ENCODE results near the gene CTSD. TPM values are rescaled to one million over a fixed set of nuclear protein-coding genes. Genes with fewer than 3 reads are reported as not detected.

CTSD gene
- total and polyA plus RNA-seq, 2 experiments from 2014 or later = 67.1 to 251 TPM

GRCh38 chr11:1734641-1735081, 29.1 kb downstream of the CTSD start:
- no peak overlapping the region for H3K4me2 ChIP-seq
- no peak overlapping the region for H3K27ac ChIP-seq (ENCODE audit: low read depth)
- H3K27me3 Mint-ChIP-seq (ENCODE audit: insufficient read depth, low read depth, poor library complexity) = peaks cover 16% of the 10 kb centered on the region
- H3K9me3 Mint-ChIP-seq = peaks cover 10% of the 10 kb centered on the region
- no peaks in the 10 kb centered on the region; the same call in 2 of the 3 replicates for H3K4me1 Mint-ChIP-seq
- H4K20me1 ChIP-seq (replicated peaks; ENCODE audit: insufficient read depth) = no peaks in the 10 kb centered on the region
- no peaks in the 10 kb centered on the region; the same call in 1 of the 2 replicates for H3K27me3 ChIP-seq (ENCODE audit: insufficient read depth)
- H3K4me3 ChIP-seq = no peak overlapping the region
- H3K9me2 ChIP-seq (ENCODE audit: insufficient read depth) = no peaks in the 10 kb centered on the region; the same call in 1 of the 2 replicates
- no peaks in the 10 kb centered on the region for H3K79me2 ChIP-seq (replicated peaks; ENCODE audit: insufficient read depth)
- ATAC-seq = peak; percentile 36; the same call in 2 of the 3 replicates
- no peak overlapping the region for H2AFZ ChIP-seq
- no peaks in the 10 kb centered on the region for H3K4me1 ChIP-seq (ENCODE audit: insufficient read depth)
- H3K36me3 ChIP-seq (ENCODE audit: insufficient read depth) = no peaks in the 10 kb centered on the region
- no peak overlapping the region for H3K4me3 Mint-ChIP-seq
- H3K27ac Mint-ChIP-seq = no peak overlapping the region
- H3F3A ChIP-seq (replicated peaks; ENCODE audit: low read depth) = peaks cover 8% of the 10 kb centered on the region; the same call in 1 of the 2 replicates
- no peak for TF ChIP-seq ETS1 (IDR thresholded peaks at IDR 0.05)
- TF ChIP-seq CTCF (conservative IDR thresholded peaks at IDR 0.05; ENCODE audit: low read depth in 2 of 2) = no peak
- TF ChIP-seq ZNF331 (CRISPR knock-in tag; IDR thresholded peaks at IDR 0.05; ENCODE audit: low read depth) = no peak
- TF ChIP-seq ZNF114 (CRISPR knock-in tag; IDR thresholded peaks at IDR 0.05) = no peak
- no peak for TF ChIP-seq POLR2AphosphoS5 (IDR thresholded peaks at IDR 0.05; ENCODE audit: low read depth)
- TF ChIP-seq REST (IDR thresholded peaks at IDR 0.05; ENCODE audit: unreplicated experiment) = no peak
- no peak for TF ChIP-seq STAT1 (IDR thresholded peaks at IDR 0.05; ENCODE audit: unreplicated experiment)
- no peak for TF ChIP-seq ZNF462 (CRISPR knock-in tag; IDR thresholded peaks at IDR 0.05)
- TF ChIP-seq EZH2 (IDR thresholded peaks at IDR 0.05; ENCODE audit: low read depth, unreplicated experiment) = no peak
- no peak for TF ChIP-seq NANOG (IDR thresholded peaks at IDR 0.05; ENCODE audit: borderline replicate concordance)
- TF ChIP-seq EZH2phosphoT487 (IDR thresholded peaks at IDR 0.05; ENCODE audit: unreplicated experiment) = no peak
- TF ChIP-seq JUNB (IDR thresholded peaks at IDR 0.05; ENCODE audit: unreplicated experiment) = no peak
- TF ChIP-seq CREB1 (CRISPR knock-in tag; IDR thresholded peaks at IDR 0.05; ENCODE audit: low read depth) = no peak
- DNase-seq (ENCODE audit: low spot score) = no peak
- H3K36me3 Mint-ChIP-seq (ENCODE audit: low read depth) = no peaks in the 10 kb centered on the region

All from GM23338 (cell line).